HepG2 (cell line): ENCODE measurements around the gene CES2. TPM values are rescaled to one million over a fixed set of nuclear protein-coding genes. Genes with fewer than 3 reads are reported as not detected.

Experiments
- ARID2 ChIP-seq: sonication (generic); formaldehyde crosslinking; IDR thresholded peaks from 2 replicates; pipeline ENCODE4 v1.8.1; 2022; ENCODE audit warnings: mild to moderate bottlenecking, missing genetic modification reagents, borderline replicate concordance
- HNF4G ChIP-seq, 2 experiments: sonication (generic) in 1 of 2; formaldehyde crosslinking in 1 of 2; IDR thresholded peaks; 2 replicates each; pipeline versions ENCODE4 v1.4.0 to v1.6.1; 2011 to 2020; ENCODE audit warnings: borderline replicate concordance in 2 of 2, low read depth in 2 of 2, mild to moderate bottlenecking in 2 of 2, low read length in 1 of 2, missing genetic modification reagents in 1 of 2, moderate library complexity in 1 of 2
- IRF9 ChIP-seq: sonication (generic); formaldehyde crosslinking; IDR thresholded peaks from 2 replicates; pipeline ENCODE4 v1.8.0; 2022; ENCODE audit warnings: missing genetic modification reagents, mild to moderate bottlenecking, borderline replicate concordance
- MYC ChIP-seq: sonication (generic); formaldehyde crosslinking; IDR thresholded peaks from 2 replicates; pipeline ENCODE4 v1.9.0; 2021; ENCODE audit warnings: missing genetic modification reagents, borderline replicate concordance
- NCOA2 ChIP-seq: sonication (generic); formaldehyde crosslinking; IDR thresholded peaks from 2 replicates; pipeline ENCODE4 v1.8.0; 2022; ENCODE audit warnings: inconsistent platforms
- NFRKB ChIP-seq: fragments of 450-650 bp; IDR thresholded peaks from 2 replicates; pipeline ENCODE4 v1.6.1; 2017
- POLR2AphosphoS2 ChIP-seq: IDR thresholded peaks from 2 replicates; pipeline ENCODE4 v1.6.1; 2011; ENCODE audit warnings: low read depth, low read length, improper control_type of control experiment
- TSC22D2 ChIP-seq: sonication (generic); formaldehyde crosslinking; IDR thresholded peaks from 2 replicates; pipeline ENCODE4 v1.5.1; 2020; ENCODE audit warnings: missing genetic modification reagents, mild to moderate bottlenecking, borderline replicate concordance
- ZNF33A ChIP-seq: sonication (generic); formaldehyde crosslinking; IDR thresholded peaks from 2 replicates; pipeline ENCODE4 v1.5.1; 2020; ENCODE audit warnings: missing genetic modification reagents, mild to moderate bottlenecking, moderate library complexity, borderline replicate concordance
- ZNF350 ChIP-seq: sonication (generic); formaldehyde crosslinking; IDR thresholded peaks from 2 replicates; pipeline ENCODE4 v1.4.0; 2020; ENCODE audit warnings: mild to moderate bottlenecking, low read depth, missing genetic modification reagents, borderline replicate concordance
- ZNF383 ChIP-seq: sonication (generic); formaldehyde crosslinking; IDR thresholded peaks from 2 replicates; pipeline ENCODE4 v1.4.0; 2020; ENCODE audit warnings: missing genetic modification reagents, mild to moderate bottlenecking, borderline replicate concordance
- polyA plus RNA-seq, 8 experiments: library from polyadenylated mRNA; depleted of rRNA in 3 of 8; stranded (reverse) in 7 of 8; unstranded in 1 of 8; fragments of >200 nt; fragmentation: Illumina TruSeq in 4 of 8; extraction: Trizol in 4 of 8; gene quantifications; 2 replicates each; pipeline versions ENCODE4 v1.2.1 to v1.2.3, GENCODE V29; 2011 to 2016; ENCODE audit warnings: low read depth in 4 of 8, missing spikeins in 1 of 8, mixed read lengths in 1 of 8; ENCODE audit not compliant: insufficient read depth in 1 of 8
- total RNA-seq, 5 experiments: library from RNA; depleted of rRNA; stranded (reverse); fragments of >200 nt; fragmentation: Illumina TruSeq; extraction: Trizol; gene quantifications; 2 replicates each; pipeline ENCODE4 v1.2.3, GENCODE V29; 2016; ENCODE audit warnings: low read depth in 1 of 5
- TF ChIP-seq, protein P1 (sequence below): sonication (generic); formaldehyde crosslinking; IDR thresholded peaks from 2 replicates; pipeline ENCODE4 v1.8.0; 2022; ENCODE audit warnings: missing genetic modification reagents, mild to moderate bottlenecking, moderate library complexity, borderline replicate concordance
- TF ChIP-seq, protein P2 (sequence below): IDR thresholded peaks from 2 replicates; pipeline ENCODE4 v1.6.1; 2012; ENCODE audit warnings: inconsistent platforms
- TF ChIP-seq, protein P3 (sequence below): sonication (generic); formaldehyde crosslinking; IDR thresholded peaks from 2 replicates; pipeline ENCODE4 v1.8.1; 2022; ENCODE audit warnings: low read depth, mild to moderate bottlenecking, missing genetic modification reagents

CES2 gene
- total and polyA plus RNA-seq, 2 of the 13 experiments (the other 11 are each of a cell fraction or from before 2014, with no cell fraction given), result 50.6 to 63.8 TPM

- TF ChIP-seq ZNF383, result no peak
- no peak for TF ChIP-seq NFRKB
- TF ChIP-seq ZNF350 (CRISPR knock-in tag), result no peak
- no peak for TF ChIP-seq HNF4G (IDR thresholded peaks at IDR 0.05; ENCODE audit: borderline replicate concordance, low read depth, low read length)
- no peak for TF ChIP-seq HNF4G (CRISPR knock-in tag; IDR thresholded peaks at IDR 0.05; ENCODE audit: borderline replicate concordance, low read depth)
- TF ChIP-seq IRF9 (CRISPR knock-in tag), result no peak
- TF ChIP-seq NCOA2 (CRISPR knock-in tag), result no peak
- TF ChIP-seq, protein P1, sequence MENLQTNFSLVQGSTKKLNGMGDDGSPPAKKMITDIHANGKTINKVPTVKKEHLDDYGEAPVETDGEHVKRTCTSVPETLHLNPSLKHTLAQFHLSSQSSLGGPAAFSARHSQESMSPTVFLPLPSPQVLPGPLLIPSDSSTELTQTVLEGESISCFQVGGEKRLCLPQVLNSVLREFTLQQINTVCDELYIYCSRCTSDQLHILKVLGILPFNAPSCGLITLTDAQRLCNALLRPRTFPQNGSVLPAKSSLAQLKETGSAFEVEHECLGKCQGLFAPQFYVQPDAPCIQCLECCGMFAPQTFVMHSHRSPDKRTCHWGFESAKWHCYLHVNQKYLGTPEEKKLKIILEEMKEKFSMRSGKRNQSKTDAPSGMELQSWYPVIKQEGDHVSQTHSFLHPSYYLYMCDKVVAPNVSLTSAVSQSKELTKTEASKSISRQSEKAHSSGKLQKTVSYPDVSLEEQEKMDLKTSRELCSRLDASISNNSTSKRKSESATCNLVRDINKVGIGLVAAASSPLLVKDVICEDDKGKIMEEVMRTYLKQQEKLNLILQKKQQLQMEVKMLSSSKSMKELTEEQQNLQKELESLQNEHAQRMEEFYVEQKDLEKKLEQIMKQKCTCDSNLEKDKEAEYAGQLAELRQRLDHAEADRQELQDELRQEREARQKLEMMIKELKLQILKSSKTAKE (CRISPR knock-in tag), result no peak
- no peak for TF ChIP-seq TSC22D2 (CRISPR knock-in tag)
- TF ChIP-seq MYC (CRISPR knock-in tag), result no peak
- no peak for TF ChIP-seq ARID2 (CRISPR knock-in tag)
- TF ChIP-seq ZNF33A (CRISPR knock-in tag), result no peak
- TF ChIP-seq, protein P2, sequence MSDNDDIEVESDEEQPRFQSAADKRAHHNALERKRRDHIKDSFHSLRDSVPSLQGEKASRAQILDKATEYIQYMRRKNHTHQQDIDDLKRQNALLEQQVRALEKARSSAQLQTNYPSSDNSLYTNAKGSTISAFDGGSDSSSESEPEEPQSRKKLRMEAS, result peak; percentile 1; the same call in 1 of the 2 replicates
- no peak for TF ChIP-seq POLR2AphosphoS2
- TF ChIP-seq, protein P3, sequence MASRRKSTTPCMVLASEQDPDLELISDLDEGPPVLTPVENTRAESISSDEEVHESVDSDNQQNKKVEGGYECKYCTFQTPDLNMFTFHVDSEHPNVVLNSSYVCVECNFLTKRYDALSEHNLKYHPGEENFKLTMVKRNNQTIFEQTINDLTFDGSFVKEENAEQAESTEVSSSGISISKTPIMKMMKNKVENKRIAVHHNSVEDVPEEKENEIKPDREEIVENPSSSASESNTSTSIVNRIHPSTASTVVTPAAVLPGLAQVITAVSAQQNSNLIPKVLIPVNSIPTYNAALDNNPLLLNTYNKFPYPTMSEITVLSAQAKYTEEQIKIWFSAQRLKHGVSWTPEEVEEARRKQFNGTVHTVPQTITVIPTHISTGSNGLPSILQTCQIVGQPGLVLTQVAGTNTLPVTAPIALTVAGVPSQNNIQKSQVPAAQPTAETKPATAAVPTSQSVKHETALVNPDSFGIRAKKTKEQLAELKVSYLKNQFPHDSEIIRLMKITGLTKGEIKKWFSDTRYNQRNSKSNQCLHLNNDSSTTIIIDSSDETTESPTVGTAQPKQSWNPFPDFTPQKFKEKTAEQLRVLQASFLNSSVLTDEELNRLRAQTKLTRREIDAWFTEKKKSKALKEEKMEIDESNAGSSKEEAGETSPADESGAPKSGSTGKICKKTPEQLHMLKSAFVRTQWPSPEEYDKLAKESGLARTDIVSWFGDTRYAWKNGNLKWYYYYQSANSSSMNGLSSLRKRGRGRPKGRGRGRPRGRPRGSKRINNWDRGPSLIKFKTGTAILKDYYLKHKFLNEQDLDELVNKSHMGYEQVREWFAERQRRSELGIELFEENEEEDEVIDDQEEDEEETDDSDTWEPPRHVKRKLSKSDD, result peak; percentile 33; the same call in 1 of the 2 replicates
Observed at GRCh38 chr16:66904428-66904845, 30.9 kb upstream of the CES2 start (continued).
